ENCODE measurements around the gene JOSD2.

The JOSD2 gene

DNA sequence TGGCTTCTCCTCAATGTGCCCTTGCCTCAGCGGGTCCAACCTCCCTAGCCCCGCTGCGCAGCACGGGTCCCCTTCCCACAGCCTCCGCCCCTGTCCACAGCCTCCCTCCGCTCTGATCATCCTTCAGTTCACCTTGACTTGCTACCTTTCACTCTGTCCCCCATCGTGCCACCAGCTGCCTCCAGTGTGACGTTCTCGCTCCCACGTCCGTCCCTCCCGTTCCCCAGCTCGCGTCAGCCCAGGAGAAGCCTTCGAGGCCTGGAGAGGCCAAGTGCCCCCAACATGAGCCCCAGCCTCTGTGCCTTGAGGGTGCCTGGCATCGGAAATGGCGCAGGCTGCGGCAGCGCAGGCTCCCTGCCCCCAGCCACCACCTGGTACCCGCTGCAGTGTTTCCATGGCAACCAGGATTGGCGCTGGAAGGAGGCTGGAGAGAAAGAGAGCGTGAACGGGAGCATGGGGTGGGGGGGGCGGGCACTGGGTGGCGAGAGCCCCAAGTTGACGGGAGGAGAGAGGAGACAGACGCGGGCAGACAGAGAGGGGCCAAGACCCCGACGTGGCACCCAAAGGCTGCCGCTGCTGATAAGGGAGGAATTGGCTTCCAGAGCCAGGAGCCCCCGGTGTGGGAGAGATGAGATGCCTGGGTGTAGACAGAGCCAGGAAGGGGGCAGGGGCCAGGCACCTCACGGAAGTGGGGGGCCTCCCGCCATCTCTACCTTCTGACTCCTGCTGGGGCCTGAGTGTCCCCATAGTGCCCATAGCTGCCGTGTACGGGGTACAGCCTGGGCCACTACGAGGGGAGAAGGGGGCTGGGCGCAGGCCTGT is 3.6 kb upstream of the JOSD2 start:
- DNase-seq (ENCODE audit: low read depth) = no peak

GRCh38 chr19:50513746-50514345 is 2.9 kb upstream of the JOSD2 start, which contains the start of gene ASPDH:
TSS of gene ASPDH (minus strand) at chr19:50513913. CDS start at chr19:50513823, 90 bp downstream.
- no peak for DNase-seq (ENCODE audit: low read depth)

GRCh38 chr19:50512999-50513745 is 2.2 kb upstream of the JOSD2 start:
- no peak for DNase-seq (ENCODE audit: low read depth)

GRCh38 chr19:50512112-50512998 is 1.4 kb upstream of the JOSD2 start:
- DNase-seq (ENCODE audit: low read depth) = no peak

DNA sequence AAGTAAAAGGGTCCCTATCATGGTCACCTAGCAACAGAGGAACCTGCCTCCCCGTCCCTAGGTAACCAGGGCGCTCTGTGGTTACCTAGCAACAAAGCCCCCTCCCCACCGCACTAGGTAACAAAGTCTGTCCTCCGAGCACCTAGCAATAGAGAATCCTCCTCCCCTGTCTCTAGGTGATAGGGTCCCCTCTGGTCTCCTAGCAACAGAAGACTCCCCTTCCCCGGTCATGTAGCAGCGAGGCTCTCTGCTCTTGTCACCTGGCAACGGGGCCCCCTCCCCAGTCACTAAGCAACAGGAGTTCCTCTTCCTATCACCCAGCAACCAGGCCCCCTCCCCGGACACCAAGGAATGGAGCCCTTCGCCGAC is 307 bp downstream of the JOSD2 start:
- no peak for DNase-seq (ENCODE audit: low read depth)

GRCh38 chr19:50510121-50510670 is 795 bp downstream of the JOSD2 start:
- no peak for DNase-seq (ENCODE audit: low read depth)

DNA sequence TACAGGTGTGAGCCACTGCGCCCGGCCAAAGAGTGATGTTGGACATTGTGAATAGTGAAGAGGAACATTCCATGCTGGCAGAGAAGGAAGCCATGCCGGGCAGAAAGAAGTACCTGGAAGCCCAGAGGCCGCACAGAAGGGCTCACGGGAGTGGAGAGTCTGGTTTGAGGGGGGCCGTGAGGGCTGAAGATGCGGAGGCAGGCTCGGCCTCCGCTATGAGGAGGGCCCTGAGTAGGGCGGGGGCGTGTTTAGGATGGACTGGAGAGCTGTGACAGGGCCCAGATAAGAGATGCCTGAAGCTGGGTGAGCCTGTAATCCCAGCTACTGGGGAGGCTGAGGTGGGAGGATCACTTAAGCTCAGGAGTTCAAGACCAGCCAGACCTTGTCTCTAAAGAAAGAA is 1.6 kb downstream of the JOSD2 start:
- DNase-seq (ENCODE audit: low read depth) = no peak

GRCh38 chr19:50508843-50509190 is 2.2 kb downstream of the JOSD2 start:
- DNase-seq (ENCODE audit: low read depth) = no peak

DNA sequence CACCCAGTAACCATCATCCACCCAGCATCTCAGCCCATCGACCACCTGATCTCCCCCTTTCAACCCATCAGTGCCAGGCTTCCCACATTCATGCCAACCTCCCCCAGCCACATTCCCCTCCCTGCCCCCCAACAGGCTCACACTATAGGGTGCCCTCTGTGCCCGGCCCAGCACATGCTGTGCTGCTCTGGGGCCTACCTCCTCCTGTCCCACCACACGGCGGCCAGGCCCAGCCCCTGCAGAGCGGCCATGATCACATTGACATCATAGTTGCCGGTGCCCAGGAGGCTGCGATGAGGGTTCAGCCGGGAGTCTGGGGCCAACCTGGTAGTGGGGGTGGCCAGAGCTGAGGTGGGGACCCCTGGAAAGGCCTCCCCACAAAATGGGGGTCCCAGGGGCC is 3.6 kb downstream of the JOSD2 start:
- DNase-seq (ENCODE audit: low read depth) = no peak

GRCh38 chr19:50506700-50507099 is 4.3 kb downstream of the JOSD2 start:
- no peak for DNase-seq (ENCODE audit: low read depth)

- no peak for DNase-seq (ENCODE audit: low read depth)
Measured at GRCh38 chr19:50505856-50506611, 5.0 kb downstream of the JOSD2 start.

- DNase-seq (ENCODE audit: low read depth) = no peak
Measured at GRCh38 chr19:50501568-50502475, 9.2 kb downstream of the JOSD2 start.

GRCh38 chr19:50501186-50501567 is 9.8 kb downstream of the JOSD2 start:
- DNase-seq (ENCODE audit: low read depth) = no peak

DNA sequence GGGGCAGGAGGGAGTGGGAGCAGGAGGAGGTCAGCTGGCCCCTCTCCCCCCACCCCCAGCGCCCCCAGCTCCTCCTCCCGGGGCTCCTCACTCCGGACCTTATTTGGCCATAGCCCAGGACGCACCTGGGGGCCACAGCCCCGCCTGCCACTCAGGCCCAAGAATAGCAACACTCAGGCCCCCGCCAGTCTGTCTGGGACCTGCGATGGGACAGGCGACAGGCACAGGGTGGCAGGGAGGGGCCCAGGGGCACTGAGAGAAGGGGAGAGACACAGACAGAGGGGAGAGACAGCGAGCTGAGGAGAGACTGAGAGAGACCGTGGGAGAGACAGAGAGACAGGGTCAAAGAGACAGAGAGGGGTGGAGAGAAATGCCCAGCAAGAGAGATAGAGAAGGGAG is 10.2 kb downstream of the JOSD2 start:
- DNase-seq (ENCODE audit: low read depth) = no peak

- no peak for DNase-seq (ENCODE audit: low read depth)
Measured at GRCh38 chr19:50500060-50500752, 10.8 kb downstream of the JOSD2 start.

DNA sequence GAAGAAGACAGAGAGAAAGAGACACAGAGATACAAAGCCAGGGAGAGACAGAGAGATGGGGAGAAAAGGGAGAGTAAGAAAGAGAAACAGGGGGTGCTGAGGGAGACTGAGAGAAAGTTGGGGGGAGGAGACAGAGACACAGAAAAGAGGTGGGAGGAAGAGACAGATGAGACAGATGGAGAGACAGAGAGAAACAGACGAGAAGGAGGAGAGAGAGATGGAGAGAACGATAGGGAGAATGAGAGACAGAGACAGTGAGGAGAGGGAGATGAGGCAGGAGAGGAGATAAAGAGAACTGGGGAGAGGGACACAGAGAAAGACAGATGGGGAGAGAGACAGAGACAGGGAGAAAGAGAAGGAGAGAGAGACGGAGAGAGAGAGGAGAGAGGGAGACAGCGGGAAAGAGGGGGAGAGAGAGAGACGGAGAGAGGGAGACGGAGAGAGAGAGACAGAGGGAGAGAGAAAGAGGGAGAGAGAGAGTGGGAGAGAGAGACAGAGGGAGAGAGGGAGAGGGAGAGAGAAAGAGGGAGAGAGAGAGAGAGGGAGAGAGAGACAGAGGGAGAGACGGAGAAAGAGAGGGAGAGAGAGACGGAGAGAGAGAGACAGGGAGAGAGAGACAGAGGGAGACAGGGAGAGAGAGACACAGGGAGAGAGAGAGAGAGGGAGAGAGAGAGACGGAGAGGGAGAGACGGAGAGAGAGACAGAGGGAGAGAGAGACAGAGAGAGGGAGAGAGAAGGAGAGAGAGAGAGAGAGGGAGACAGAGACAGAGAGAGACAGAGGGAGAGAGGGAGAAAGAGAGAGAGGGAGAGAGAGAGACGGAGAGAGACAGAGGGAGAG is 12.6 kb downstream of the JOSD2 start:
- no peak for DNase-seq (ENCODE audit: low read depth)

GRCh38 chr19:50497022-50497405 is 14.0 kb downstream of the JOSD2 start:
- DNase-seq (ENCODE audit: low read depth) = no peak

- DNase-seq (ENCODE audit: low read depth) = no peak
Measured at GRCh38 chr19:50496189-50497021, 14.6 kb downstream of the JOSD2 start.

Measured in CMK (cell line).